Lower leg skin (tissue), 4 donors: ENCODE measurements around the gene CHST15. TPM values are rescaled to one million over a fixed set of nuclear protein-coding genes. Genes with fewer than 3 reads are reported as not detected.

Experiments used
- DNase-seq, 2 donors: peaks; one replicate each; pipeline ENCODE4 v3.0.0-alpha.2; 2019; ENCODE audit warnings: low spot score in 2 of 2
- H3K4me3 ChIP-seq: fragments of 200-600 bp; sonication (generic); 2 replicates; pipeline ENCODE4 v1.5.1; 2017; ENCODE audit warnings: mild to moderate bottlenecking, low read depth; ENCODE audit not compliant: poor library complexity, severe bottlenecking
- CTCF ChIP-seq, 3 donors: fragments of 450-650 bp; IDR thresholded peaks; one replicate each; pipeline ENCODE4 v1.5.1; 2016; ENCODE audit warnings: antibody characterized with exemption in 3 of 3, mild to moderate bottlenecking in 3 of 3, moderate library complexity in 2 of 3
- POLR2A ChIP-seq, 2 donors: fragments of 450-650 bp; IDR thresholded peaks; one replicate each; pipeline ENCODE4 v1.6.1; 2016 to 2017; ENCODE audit warnings: antibody characterized with exemption in 2 of 2, mild to moderate bottlenecking in 1 of 2, moderate library complexity in 1 of 2
- whole genome bisulfite sequencing, 2 donors: methylation state at CpG; one replicate each; pipeline ENCODE4 v1.1.5; 2018; 5-methylcytosine and 5-hydroxymethylcytosine counted together
- intact Hi-C: fragments of 100-400 bp; cut with DNase I; formaldehyde crosslinking; loops from one replicate; pipeline ENCODE4 v1.15.0; 2023; ENCODE audit warnings: low total_unique reads
- total RNA-seq, 4 donors: library from RNA; depleted of rRNA; stranded (reverse); fragments of >200 nt; gene quantifications; one replicate each; pipeline ENCODE4 v1.1.0, GENCODE V29; 2016

The CHST15 gene
- total RNA-seq, 4 donors from 2014 or later = 17.6 to 29.8 (median 19.4) TPM

GRCh38 chr10:124086787-124087671 is 6.4 kb downstream of the CHST15 start:
- DNase-seq = no peak
- no peak for TF ChIP-seq CTCF (IDR thresholded peaks at IDR 0.05)
- TF ChIP-seq POLR2A (IDR thresholded peaks at IDR 0.05) = no peak
- H3K4me3 ChIP-seq = no peak overlapping the region
- intact Hi-C loops = no loop called here
- WGBS, 2 donors = 55 to 75% methylated on average over 18 of the region's 18 CpGs

- DNase-seq = no peak
- WGBS, 2 donors = 74 to 76% methylated on average over 14 of the region's 14 CpGs
- no peak overlapping the region for H3K4me3 ChIP-seq
- intact Hi-C loops = no loop called here
- TF ChIP-seq CTCF (IDR thresholded peaks at IDR 0.05) (no peak), POLR2A (IDR thresholded peaks at IDR 0.05) (no peak)
Measured at GRCh38 chr10:124086097-124086710, 7.2 kb downstream of the CHST15 start.

- no peak for DNase-seq
- no peak overlapping the region for H3K4me3 ChIP-seq
- intact Hi-C loops = no loop called here
- 84 to 85% methylated on average over 7 of the region's 7 CpGs for WGBS, 2 donors
- TF ChIP-seq CTCF (IDR thresholded peaks at IDR 0.05) (no peak), POLR2A (IDR thresholded peaks at IDR 0.05) (no peak)
Measured at GRCh38 chr10:124085680-124086079, 7.7 kb downstream of the CHST15 start.

- TF ChIP-seq CTCF (IDR thresholded peaks at IDR 0.05) = no peak
- TF ChIP-seq POLR2A (IDR thresholded peaks at IDR 0.05) = no peak
- no peak overlapping the region for H3K4me3 ChIP-seq
- 76 to 79% methylated on average over 9 of the region's 9 CpGs for WGBS, 2 donors
- intact Hi-C loops = no loop called here
- DNase-seq = no peak
Measured at GRCh38 chr10:124084708-124085107, 8.7 kb downstream of the CHST15 start.

GRCh38 chr10:124083740-124084397 is 9.5 kb downstream of the CHST15 start:
- DNase-seq = no peak
- WGBS, 2 donors = 79 to 86% methylated on average over 14 to 16 of the region's 16 CpGs
- no peak overlapping the region for H3K4me3 ChIP-seq
- intact Hi-C loops = no loop called here
- TF ChIP-seq CTCF (IDR thresholded peaks at IDR 0.05) (no peak), POLR2A (IDR thresholded peaks at IDR 0.05) (no peak)
